Activated T-cell treated with anti-CD3 and anti-CD28 coated beads, Interleukin-2, amount 50 U/mL, for 1 hour (primary cell): ENCODE measurements around the gene MYO19.
"Not testable (repeated sequence)": the region's sequence is repeated elsewhere in the genome, so short reads cannot be mapped to it uniquely, and the experiment has no call there.

ENCODE experiments used
- DNase-seq: peaks from one replicate; pipeline ENCODE4 v3.0.0-alpha.2; 2020

The MYO19 gene

DNA sequence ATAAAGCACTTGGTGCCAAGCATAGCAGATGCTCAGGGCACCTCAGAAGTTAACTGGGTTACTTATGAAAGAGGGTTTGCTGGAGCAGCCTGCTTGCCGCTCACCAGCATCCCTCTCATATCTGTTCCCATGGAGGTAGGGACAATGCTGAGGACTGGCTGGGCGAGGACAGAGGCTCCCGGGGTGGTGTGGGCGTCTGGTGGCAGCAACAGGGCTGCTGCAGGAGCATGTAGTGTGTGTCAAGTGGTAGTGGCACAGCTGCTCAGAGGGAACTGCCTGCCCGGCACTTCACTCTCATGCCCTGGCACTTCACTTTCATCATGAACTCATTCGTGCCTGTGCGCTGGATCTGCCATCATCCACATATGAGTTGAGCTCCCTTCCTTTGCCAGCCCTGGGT, 75.1 kb downstream of the MYO19 start:
- DNase-seq: no peak

DNA sequence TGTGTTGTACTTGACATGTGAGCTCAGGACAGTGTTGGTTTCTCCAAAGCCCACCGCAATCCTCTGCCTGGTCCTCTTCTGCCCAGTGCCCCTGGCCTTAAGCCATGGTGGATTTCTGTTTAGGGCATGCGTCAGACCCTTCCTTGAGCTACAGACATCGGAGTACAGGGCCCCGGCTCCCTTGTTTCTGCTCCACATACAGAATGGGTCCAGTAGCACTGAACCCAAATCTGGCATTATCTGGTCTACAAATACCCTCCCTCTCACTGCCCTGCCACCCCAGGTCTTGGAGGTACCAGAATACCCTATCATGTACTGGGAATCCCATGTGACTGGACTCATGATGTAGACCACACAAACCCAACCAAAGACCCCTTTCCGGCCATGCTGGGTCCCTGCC, 75.6 kb downstream of the MYO19 start:
- no peak for DNase-seq

DNA sequence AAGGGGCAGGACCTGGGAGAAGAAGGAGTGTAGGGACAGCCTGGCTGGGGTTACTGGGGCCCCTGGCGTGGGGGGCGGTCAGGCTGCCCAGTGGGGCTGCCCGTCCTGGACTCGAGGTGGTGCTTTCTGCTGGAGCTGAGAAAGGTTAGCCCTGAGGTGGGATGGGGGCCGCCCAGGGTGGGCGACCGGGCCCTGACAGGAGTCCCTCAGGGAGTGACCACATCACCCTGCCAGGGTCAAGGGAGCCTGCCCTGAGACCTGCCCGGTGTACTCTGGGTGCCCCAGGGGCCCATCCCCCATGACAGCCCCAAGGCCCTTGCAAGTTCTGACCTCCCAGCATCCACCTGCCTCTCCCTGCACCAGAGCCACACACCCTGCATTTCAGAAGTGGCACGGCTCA, 77.0 kb downstream of the MYO19 start:
- not testable (repeated sequence) for DNase-seq

DNA sequence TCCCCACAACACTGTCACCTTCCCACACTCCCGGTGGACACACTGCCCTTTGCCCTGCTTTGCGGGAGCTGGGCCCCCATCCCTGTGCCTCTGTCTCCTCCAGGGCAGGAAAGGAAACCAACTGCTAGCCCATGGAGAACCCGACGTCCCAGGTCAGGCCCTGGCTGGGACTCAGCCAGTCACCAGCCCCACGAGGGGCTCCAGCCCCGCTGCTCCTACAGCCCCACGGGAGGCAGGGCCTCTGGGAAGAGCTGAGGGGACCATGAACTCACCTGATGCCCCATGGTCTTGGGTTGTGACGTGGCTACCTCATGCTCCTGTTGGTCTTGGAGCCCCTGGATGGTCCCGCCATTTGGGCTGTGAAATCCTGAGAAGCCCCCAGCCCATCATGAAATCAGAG, 81.8 kb downstream of the MYO19 start:
- not testable (repeated sequence) for DNase-seq

DNA sequence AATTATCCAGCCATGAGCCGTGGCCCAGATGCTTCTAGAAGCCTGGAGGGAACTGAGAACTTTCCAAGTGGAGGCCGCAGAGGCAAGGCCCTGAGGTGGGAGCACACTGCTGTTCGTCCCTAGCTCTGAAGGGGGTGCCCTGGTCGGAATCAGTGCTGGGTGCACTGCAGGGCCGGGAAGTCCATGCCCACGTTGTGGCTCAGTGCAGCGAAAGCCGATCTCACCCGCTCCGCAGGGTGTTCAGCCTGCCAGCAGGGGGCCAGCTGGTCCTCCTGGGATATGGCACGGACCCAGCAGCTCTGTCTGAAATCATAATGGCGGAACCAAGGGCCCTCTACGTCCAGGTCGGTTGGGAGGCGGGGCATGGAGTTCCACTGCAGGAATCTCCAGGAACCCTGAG, 84.7 kb downstream of the MYO19 start:
- not testable (repeated sequence) for DNase-seq
